ENCODE measurements around the gene KSR1.

KSR1 gene

GRCh38 chr17:27547301-27547683 is 91.0 kb downstream of the KSR1 start:
- no peak for TF ChIP-seq TOX (CRISPR knock-in tag; IDR thresholded peaks at IDR 0.05; ENCODE audit: borderline replicate concordance)
- TF ChIP-seq ESRRG (CRISPR knock-in tag; IDR thresholded peaks at IDR 0.05) = no peak
- no peak for TF ChIP-seq ZC3H10 (CRISPR knock-in tag; IDR thresholded peaks at IDR 0.05)
- no peak for TF ChIP-seq ZNF565 (CRISPR knock-in tag; conservative IDR thresholded peaks at IDR 0.05; ENCODE audit: low read depth)
- no peak for TF ChIP-seq OSR1 (CRISPR knock-in tag; IDR thresholded peaks at IDR 0.05)
- no peak for TF ChIP-seq ZNF8 (CRISPR knock-in tag; IDR thresholded peaks at IDR 0.05)
- TF ChIP-seq, protein P1, sequence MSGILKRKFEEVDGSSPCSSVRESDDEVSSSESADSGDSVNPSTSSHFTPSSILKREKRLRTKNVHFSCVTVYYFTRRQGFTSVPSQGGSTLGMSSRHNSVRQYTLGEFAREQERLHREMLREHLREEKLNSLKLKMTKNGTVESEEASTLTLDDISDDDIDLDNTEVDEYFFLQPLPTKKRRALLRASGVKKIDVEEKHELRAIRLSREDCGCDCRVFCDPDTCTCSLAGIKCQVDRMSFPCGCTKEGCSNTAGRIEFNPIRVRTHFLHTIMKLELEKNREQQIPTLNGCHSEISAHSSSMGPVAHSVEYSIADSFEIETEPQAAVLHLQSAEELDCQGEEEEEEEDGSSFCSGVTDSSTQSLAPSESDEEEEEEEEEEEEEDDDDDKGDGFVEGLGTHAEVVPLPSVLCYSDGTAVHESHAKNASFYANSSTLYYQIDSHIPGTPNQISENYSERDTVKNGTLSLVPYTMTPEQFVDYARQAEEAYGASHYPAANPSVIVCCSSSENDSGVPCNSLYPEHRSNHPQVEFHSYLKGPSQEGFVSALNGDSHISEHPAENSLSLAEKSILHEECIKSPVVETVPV (CRISPR knock-in tag; IDR thresholded peaks at IDR 0.05) = no peak
- no peak for TF ChIP-seq GLIS3 (CRISPR knock-in tag; IDR thresholded peaks at IDR 0.05)
- TF ChIP-seq, protein P2, sequence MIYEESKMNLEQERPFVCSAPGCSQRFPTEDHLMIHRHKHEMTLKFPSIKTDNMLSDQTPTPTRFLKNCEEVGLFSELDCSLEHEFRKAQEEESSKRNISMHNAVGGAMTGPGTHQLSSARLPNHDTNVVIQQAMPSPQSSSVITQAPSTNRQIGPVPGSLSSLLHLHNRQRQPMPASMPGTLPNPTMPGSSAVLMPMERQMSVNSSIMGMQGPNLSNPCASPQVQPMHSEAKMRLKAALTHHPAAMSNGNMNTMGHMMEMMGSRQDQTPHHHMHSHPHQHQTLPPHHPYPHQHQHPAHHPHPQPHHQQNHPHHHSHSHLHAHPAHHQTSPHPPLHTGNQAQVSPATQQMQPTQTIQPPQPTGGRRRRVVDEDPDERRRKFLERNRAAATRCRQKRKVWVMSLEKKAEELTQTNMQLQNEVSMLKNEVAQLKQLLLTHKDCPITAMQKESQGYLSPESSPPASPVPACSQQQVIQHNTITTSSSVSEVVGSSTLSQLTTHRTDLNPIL (CRISPR knock-in tag; IDR thresholded peaks at IDR 0.05; ENCODE audit: low read depth) = no peak
- no peak for TF ChIP-seq TSHZ2 (CRISPR knock-in tag; IDR thresholded peaks at IDR 0.05)
- TF ChIP-seq ZFP30 (CRISPR knock-in tag; IDR thresholded peaks at IDR 0.05) = no peak
- no peak for ATAC-seq

DNA sequence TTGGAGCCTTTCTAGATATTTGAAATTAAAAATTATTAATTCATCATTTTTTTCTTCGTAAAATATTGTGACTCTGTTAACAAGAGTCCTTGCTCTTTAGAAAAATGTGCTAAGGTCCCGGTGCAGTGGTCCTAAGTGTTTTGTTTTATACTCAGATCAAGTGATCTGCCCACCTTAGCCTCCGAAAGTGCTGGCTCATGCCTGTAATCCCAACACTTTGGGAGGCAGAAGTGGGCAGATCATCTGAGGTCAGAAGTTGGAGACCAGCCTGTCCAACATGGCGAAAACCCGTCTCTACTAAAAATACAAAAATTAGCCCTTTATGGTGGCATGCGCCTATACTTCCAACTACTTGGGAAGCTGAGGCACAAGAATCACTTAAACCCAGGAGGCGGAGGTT is 92.1 kb downstream of the KSR1 start:
- no peak for TF ChIP-seq ZNF8 (CRISPR knock-in tag; IDR thresholded peaks at IDR 0.05)
- TF ChIP-seq, protein P2 (CRISPR knock-in tag; IDR thresholded peaks at IDR 0.05; ENCODE audit: low read depth) = no peak
- TF ChIP-seq ZNF70 (CRISPR knock-in tag; IDR thresholded peaks at IDR 0.05) = no peak
- TF ChIP-seq, protein P1 (CRISPR knock-in tag; IDR thresholded peaks at IDR 0.05) = no peak
- TF ChIP-seq ISL1 (CRISPR knock-in tag; IDR thresholded peaks at IDR 0.05) = no peak
- TF ChIP-seq, protein P3, sequence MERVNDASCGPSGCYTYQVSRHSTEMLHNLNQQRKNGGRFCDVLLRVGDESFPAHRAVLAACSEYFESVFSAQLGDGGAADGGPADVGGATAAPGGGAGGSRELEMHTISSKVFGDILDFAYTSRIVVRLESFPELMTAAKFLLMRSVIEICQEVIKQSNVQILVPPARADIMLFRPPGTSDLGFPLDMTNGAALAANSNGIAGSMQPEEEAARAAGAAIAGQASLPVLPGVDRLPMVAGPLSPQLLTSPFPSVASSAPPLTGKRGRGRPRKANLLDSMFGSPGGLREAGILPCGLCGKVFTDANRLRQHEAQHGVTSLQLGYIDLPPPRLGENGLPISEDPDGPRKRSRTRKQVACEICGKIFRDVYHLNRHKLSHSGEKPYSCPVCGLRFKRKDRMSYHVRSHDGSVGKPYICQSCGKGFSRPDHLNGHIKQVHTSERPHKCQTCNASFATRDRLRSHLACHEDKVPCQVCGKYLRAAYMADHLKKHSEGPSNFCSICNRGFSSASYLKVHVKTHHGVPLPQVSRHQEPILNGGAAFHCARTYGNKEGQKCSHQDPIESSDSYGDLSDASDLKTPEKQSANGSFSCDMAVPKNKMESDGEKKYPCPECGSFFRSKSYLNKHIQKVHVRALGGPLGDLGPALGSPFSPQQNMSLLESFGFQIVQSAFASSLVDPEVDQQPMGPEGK (CRISPR knock-in tag; IDR thresholded peaks at IDR 0.05; ENCODE audit: borderline replicate concordance) = no peak
- TF ChIP-seq ESRRG (CRISPR knock-in tag; IDR thresholded peaks at IDR 0.05) = no peak
- no peak for TF ChIP-seq ARNTL (CRISPR knock-in tag; IDR thresholded peaks at IDR 0.05; ENCODE audit: borderline replicate concordance, low read depth)
- no peak for TF ChIP-seq POU6F1 (CRISPR knock-in tag; IDR thresholded peaks at IDR 0.05; ENCODE audit: borderline replicate concordance, low read depth)
- no peak for TF ChIP-seq GLIS3 (CRISPR knock-in tag; IDR thresholded peaks at IDR 0.05)
- TF ChIP-seq OSR1 (CRISPR knock-in tag; IDR thresholded peaks at IDR 0.05) = no peak
- no peak for TF ChIP-seq ZFP3 (CRISPR knock-in tag; IDR thresholded peaks at IDR 0.05)
- no peak for TF ChIP-seq TSHZ2 (CRISPR knock-in tag; IDR thresholded peaks at IDR 0.05)
- TF ChIP-seq BACH2 (CRISPR knock-in tag; IDR thresholded peaks at IDR 0.05; ENCODE audit: borderline replicate concordance) = no peak
- no peak for TF ChIP-seq ZNF565 (CRISPR knock-in tag; conservative IDR thresholded peaks at IDR 0.05; ENCODE audit: low read depth)
- no peak for TF ChIP-seq ZFP30 (CRISPR knock-in tag; IDR thresholded peaks at IDR 0.05)
- TF ChIP-seq TOX (CRISPR knock-in tag; IDR thresholded peaks at IDR 0.05; ENCODE audit: borderline replicate concordance) = no peak
- no peak for TF ChIP-seq PPARA (CRISPR knock-in tag; IDR thresholded peaks at IDR 0.05; ENCODE audit: borderline replicate concordance)
- no peak for TF ChIP-seq CSDC2 (CRISPR knock-in tag; IDR thresholded peaks at IDR 0.05)
- no peak for TF ChIP-seq ZC3H10 (CRISPR knock-in tag; IDR thresholded peaks at IDR 0.05)
- no peak for ATAC-seq

Measured in SK-N-SH treated with all-trans-retinoic acid at 6 μM for 48 hours (cell line).